HUES6 (cell line): ENCODE results near the gene REXO1.
"Not testable (repeated sequence)": the region's sequence is repeated elsewhere in the genome, so short reads cannot be mapped to it uniquely, and the experiment has no call there.

ENCODE experiments used
- H3K27ac ChIP-seq: 2 replicates; pipeline ENCODE4 v1.7.0; 2013; ENCODE audit warnings: low read depth, mild to moderate bottlenecking, low read length, inconsistent platforms
- H3K27me3 ChIP-seq: 2 replicates; pipeline ENCODE4 v1.6.1; 2013; ENCODE audit warnings: low read length; ENCODE audit not compliant: control insufficient read depth, insufficient read depth
- H3K36me3 ChIP-seq: 2 replicates; pipeline ENCODE4 v1.6.1; 2013; ENCODE audit warnings: low read length; ENCODE audit not compliant: control insufficient read depth, insufficient read depth
- H3K4me1 ChIP-seq: 2 replicates; pipeline ENCODE4 v1.6.1; 2013; ENCODE audit warnings: low read length; ENCODE audit not compliant: control insufficient read depth, insufficient read depth
- H3K4me3 ChIP-seq: 2 replicates; pipeline ENCODE4 v1.5.1; 2013; ENCODE audit warnings: low read depth, low read length
- H3K9ac ChIP-seq: one replicate; pipeline ENCODE4 v1.6.1; 2013; ENCODE audit warnings: mild to moderate bottlenecking, low read length
- H3K9me3 ChIP-seq: 2 replicates; pipeline ENCODE4 v1.6.1; 2013; ENCODE audit warnings: low read depth, low read length; ENCODE audit not compliant: control insufficient read depth, insufficient read depth

Gene REXO1

DNA sequence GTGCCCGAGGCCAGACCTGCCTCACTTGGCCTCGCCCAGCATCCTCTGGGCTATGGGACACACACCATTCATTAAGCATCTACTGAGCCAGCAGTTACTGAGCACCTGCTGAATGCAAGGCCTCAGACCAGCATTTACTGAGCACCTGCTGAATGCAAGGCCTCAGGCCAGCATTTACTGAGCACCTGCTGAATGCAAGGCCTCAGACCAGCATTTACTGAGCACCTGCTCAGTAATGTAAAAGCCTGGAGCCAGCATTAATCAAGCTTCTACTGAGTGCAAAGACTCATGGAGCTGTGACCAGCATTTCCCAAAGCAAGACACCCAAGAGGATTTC is 39.9 kb downstream of the REXO1 start:
- H3K27me3 ChIP-seq: peaks cover 8% of the 10 kb centered on the region; the same call in 1 of the 2 replicates
- H3K9ac ChIP-seq: no peak overlapping the region
- no peaks in the 10 kb centered on the region; the same call in 1 of the 2 replicates for H3K4me1 ChIP-seq
- no peaks in the 10 kb centered on the region for H3K36me3 ChIP-seq
- no peak overlapping the region for H3K27ac ChIP-seq
- H3K4me3 ChIP-seq: no peak overlapping the region
- no peaks in the 10 kb centered on the region for H3K9me3 ChIP-seq

DNA sequence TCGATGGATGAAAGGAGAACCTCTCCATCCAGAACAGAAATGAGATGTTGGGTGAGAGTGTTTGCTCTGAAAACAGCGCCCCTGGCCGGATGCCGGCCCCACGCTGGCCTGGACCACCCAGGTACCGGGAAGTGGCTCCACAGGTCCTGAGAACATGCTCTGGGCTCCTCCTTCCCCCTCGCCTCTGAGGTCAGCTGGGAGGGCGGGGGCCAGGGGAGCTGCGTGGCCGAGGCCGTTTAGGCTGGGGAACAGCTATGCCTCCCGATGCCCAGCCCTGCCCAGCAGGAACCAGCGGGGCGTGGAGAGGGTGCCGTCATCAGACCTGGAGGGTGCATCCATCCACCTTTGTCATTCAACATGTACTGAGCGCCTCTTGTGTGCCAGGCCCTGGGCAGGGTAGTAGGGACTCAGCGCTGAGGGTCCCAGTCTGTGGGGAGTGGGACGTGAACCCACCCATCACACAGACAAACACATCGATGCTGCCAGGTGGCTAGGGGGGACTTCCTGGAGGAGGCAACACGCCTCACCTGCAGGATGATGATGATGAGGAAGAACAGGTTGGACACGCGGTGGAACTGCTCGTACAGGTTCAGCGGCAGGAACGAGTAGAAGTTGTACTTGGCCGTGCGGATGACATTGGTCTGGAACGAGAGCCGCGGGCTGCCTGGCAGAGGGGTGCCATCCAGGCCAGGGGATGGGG is 40.4 kb downstream of the REXO1 start:
- H3K4me3 ChIP-seq: no peak overlapping the region
- H3K9me3 ChIP-seq: no peaks in the 10 kb centered on the region
- H3K27me3 ChIP-seq: peaks cover 8% of the 10 kb centered on the region; the same call in 1 of the 2 replicates
- no peaks in the 10 kb centered on the region for H3K36me3 ChIP-seq
- H3K4me1 ChIP-seq: no peaks in the 10 kb centered on the region; the same call in 1 of the 2 replicates
- H3K9ac ChIP-seq: no peak overlapping the region
- no peak overlapping the region for H3K27ac ChIP-seq

DNA sequence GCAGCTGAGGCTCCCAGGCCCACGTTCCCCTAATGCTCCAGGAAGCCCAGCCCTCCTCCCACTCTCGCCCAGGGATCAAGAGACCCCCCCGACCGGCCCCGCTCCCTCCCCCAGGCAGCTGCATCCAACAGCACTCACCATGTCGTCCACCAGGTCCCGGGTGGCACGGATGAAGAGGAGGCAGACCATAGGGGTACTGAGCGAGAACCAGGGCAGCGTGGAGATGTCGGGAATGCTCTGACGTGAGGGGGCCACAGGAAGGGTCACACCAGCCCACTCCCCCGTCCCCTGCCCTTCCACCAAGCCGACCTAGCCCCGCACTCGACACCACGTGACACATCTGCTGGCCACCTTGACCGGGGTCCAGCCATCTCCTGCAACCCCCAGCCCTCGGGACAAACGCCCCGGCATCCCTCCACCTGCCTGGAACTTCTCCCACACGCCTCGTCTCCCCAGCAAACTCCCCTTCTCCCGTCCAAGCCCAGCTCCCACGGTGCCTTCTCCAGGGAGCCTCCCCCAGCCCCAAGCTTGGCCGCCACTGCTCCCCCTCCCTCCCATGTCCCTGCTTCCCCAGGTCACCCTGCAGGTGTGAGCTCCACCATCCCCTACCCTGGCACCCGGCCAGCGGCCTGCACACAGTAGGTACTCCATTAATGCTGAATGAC is 41.1 kb downstream of the REXO1 start:
- H3K9ac ChIP-seq: no peak overlapping the region

DNA sequence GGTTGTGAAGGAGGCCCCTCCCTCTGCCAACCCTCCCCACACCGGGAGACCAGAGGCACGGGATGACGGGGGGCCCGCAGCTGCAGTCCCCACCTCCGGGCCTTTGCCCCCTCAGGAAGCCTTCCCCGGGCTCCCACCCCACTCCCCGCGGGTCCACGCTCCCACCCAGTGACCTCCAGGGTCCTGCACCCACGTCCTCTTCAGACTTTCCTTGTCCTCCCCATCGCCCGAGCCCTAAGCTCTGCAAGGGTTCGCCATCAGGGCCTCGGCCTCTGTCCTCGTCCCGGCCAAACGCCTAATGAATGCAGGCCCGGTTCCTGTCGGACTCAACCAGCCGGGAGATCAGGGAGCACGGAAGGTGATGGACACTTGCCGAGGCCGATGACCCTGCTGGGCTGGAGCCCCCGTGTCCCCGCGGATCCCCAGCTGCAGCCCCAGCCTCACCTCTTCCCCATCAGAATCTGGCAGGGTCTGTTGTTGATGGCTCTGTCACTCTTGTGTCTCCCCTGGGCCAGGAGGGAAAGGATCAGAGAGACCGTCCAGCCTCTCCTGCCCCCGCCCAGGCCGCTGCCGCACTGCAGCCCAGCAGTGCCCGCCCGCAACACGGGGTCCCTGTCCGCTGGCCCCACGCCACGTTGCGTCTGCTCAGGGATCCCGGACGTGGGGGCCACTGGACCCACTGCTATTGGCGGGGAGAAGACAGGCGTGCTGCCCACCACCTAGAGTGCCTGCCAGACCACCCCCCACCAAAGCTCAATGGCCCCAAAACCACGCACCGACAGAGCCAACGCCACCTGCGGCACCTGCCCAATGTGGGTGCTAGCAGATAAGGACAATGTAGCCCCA is 41.9 kb downstream of the REXO1 start:
- no peaks in the 10 kb centered on the region for H3K9me3 ChIP-seq
- no peaks in the 10 kb centered on the region; the same call in 1 of the 2 replicates for H3K4me1 ChIP-seq
- no peak overlapping the region for H3K27ac ChIP-seq
- H3K9ac ChIP-seq: no peak overlapping the region
- H3K4me3 ChIP-seq: no peak overlapping the region
- no peaks in the 10 kb centered on the region for H3K36me3 ChIP-seq
- peaks cover 4% of the 10 kb centered on the region; the same call in 1 of the 2 replicates for H3K27me3 ChIP-seq

More for the DNA sequence above, 41.1 kb downstream of the REXO1 start:
- H3K4me1 ChIP-seq: no peaks in the 10 kb centered on the region; the same call in 1 of the 2 replicates
- H3K27ac ChIP-seq: no peak overlapping the region
- H3K4me3 ChIP-seq: no peak overlapping the region
- no peaks in the 10 kb centered on the region for H3K9me3 ChIP-seq
- H3K36me3 ChIP-seq: no peaks in the 10 kb centered on the region
- H3K27me3 ChIP-seq: peaks cover 8% of the 10 kb centered on the region; the same call in 1 of the 2 replicates

DNA sequence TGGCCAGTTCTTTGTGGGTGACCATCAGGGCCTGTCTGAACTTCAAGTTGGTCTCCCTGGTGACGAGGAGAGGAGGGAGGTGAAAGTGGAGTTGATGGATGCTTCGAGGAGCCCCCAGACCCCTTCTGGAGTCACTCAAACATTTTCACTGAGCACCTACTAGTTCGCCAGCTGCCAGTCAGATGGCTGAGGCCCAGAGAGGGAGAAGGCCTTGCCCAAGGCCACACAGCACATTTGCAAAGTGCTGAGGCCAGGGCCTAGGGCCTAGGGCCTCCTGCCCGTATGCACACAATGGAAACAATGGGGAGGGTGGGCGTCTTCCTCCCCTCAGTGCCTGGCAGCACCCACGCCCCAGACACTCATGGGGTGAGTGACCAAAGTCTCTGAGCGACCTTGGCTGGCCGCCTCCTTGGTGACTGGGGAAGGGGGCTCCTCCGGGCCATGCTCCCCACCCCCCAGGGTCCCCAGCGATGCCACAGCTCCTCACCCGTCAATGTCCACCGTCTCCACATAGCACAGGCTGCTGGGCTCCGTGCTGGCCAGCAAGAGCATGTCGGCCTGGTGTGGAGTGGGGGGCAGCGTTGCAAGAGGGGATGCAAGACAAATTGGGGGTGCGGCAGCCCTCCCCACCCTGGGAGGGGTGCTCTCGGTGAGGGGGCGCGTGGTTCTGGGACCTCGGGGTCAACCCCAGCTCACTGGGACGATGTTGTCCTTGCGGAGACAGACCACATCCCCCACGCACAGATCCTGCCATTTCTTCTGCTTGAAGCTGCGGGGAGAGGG is 42.7 kb downstream of the REXO1 start:
- Histone ChIP-seq H3K4me3 (no peak overlapping the region), H3K9ac (no peak overlapping the region), H3K4me1 (no peaks in the 10 kb centered on the region), H3K27ac (no peak overlapping the region), H3K36me3 (no peaks in the 10 kb centered on the region), H3K9me3 (no peaks in the 10 kb centered on the region), H3K27me3 (no peaks in the 10 kb centered on the region)

DNA sequence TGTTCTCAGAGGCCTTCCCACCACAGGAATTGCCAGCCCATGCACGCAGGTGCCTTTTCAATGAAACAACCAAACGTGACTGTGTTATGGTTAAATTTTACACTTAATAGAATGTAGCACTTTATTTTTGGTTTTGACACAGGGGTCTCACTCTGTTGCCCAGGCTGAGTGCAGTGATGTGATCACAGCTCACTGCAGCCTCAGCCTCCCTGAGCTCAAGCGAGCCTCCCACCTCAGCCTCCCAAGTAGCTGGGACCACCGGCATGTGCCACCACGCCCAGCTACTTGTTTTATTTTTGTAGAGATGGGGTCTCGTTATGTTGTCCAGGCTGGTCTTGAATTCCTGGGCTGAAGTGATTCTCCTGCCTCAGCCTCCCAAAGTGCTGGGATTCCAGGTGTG is 43.4 kb downstream of the REXO1 start:
- no peak overlapping the region for H3K9ac ChIP-seq
- H3K4me3 ChIP-seq: no peak overlapping the region
- H3K9me3 ChIP-seq: no peaks in the 10 kb centered on the region
- H3K27me3 ChIP-seq: no peaks in the 10 kb centered on the region
- H3K36me3 ChIP-seq: no peaks in the 10 kb centered on the region
- no peaks in the 10 kb centered on the region for H3K4me1 ChIP-seq
- no peak overlapping the region for H3K27ac ChIP-seq

DNA sequence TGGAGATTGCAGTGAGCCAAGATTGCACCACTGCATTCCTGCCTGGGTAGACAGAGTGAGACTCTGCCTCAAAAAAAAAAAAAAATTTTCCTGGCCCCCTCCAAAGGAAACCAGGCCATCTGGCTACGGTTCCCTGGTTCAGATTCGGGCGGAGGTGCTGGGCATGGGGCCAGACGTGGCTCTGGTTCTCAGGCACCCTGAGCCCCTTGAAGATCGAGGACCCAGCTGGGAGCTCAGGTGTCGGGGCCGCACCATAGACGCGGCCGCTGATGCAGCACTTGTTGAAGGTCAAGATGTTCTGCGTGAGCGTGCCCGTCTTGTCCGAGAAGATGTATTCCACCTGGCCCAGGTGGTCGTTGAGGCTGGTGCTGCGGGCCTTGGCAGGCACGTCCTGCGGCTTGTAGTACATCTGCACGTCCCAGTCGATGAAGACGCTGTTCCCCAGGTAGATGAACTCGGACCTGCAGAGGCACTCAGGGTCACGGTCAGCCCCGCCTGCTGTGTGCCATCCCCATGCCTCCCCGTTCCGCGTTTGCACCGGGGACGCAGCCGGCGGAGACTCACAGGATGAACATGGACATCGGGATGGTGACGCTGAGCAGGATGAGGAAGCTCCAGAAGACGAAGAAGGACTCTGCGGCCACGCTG is 48.5 kb downstream of the REXO1 start:
- Histone ChIP-seq H3K4me1 (no peaks in the 10 kb centered on the region), H3K27ac (no peak overlapping the region), H3K4me3 (no peak overlapping the region), H3K27me3 (no peaks in the 10 kb centered on the region), H3K36me3 (no peaks in the 10 kb centered on the region), H3K9ac (no peak overlapping the region), H3K9me3 (no peaks in the 10 kb centered on the region)

DNA sequence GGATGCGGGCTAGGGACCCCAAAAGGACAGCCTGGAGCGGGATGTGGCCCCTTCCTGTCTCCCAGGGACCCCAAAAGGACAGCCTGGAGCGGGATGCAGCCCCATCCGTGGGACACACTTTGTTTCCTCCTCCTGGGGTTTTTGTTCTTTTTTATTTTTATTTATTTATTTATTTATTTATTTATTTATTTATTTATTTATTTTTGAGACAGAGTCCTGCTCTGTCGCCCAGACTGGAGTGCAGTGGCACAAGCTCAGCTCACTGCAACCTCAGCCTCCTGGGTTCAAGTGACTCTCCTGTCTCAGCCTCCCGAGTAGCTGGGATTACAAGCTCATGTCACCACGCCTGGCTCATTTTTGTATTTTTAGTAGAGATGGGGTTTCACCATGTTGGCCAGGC is 51.0 kb downstream of the REXO1 start:
- not testable (repeated sequence) for H3K4me1 ChIP-seq, H3K9me3 ChIP-seq, H3K27me3 ChIP-seq, H3K27ac ChIP-seq, H3K36me3 ChIP-seq, H3K9ac ChIP-seq, H3K4me3 ChIP-seq

DNA sequence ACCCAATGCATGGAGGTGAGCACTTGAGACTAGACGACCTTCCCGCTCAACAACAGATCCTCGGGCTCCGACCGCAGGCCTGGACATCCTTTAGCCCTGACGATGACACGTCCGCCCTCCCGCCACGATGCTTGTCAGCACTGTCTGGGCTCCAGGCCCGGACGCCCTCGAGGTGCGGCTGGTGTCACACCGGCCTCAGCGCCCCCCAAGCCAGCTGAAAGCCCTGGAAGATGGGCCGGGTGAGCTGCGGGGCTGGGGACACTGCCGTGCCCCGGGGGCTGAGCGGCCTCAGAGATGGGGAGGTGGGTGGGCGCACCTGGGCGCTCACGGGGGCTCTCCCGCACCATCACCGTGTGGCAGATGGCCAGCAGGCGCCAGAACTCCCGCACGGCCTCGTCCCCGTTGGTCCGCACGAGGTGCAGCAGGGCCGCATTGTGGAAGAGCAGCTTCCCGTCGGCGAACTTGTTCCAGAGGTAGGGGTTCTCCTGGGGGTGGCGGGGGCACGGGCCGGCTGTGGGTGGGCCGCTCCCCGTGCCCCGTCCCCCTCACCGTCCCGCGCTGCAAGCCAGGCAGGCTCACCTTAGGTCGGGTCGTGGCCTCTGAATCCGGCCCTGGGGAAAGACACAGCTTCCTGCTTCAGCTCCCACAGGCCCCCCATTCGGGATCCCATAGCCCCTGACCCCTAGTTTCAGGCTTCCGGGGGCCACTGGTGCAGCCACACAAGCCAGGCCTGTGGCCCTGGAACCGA is 51.7 kb downstream of the REXO1 start:
- H3K27me3 ChIP-seq: no peaks in the 10 kb centered on the region
- peaks cover 7% of the 10 kb centered on the region for H3K4me1 ChIP-seq
- no peaks in the 10 kb centered on the region for H3K9me3 ChIP-seq
- no peak overlapping the region for H3K27ac ChIP-seq
- H3K4me3 ChIP-seq: no peak overlapping the region
- H3K9ac ChIP-seq: no peak overlapping the region
- H3K36me3 ChIP-seq: no peaks in the 10 kb centered on the region
